Vagina (tissue), 2 donors: ENCODE results near the gene AURKA.

Experiments used
- POLR2A ChIP-seq, 2 donors: fragments of 450-650 bp; IDR thresholded peaks; one replicate each; pipeline ENCODE4 v1.6.1; 2017; ENCODE audit warnings: antibody characterized with exemption in 2 of 2, mild to moderate bottlenecking in 2 of 2, moderate library complexity in 2 of 2
- TF ChIP-seq, protein P1 (sequence below), 3 experiments: fragments of 450-650 bp in 2 of 3; fragments of 200-600 bp in 1 of 3; sonication (generic) in 1 of 3; IDR thresholded peaks; one replicate each; pipeline ENCODE4 v1.5.1; 2017 to 2019; ENCODE audit warnings: antibody characterized with exemption in 3 of 3, mild to moderate bottlenecking in 2 of 3, moderate library complexity in 2 of 3

DNA sequence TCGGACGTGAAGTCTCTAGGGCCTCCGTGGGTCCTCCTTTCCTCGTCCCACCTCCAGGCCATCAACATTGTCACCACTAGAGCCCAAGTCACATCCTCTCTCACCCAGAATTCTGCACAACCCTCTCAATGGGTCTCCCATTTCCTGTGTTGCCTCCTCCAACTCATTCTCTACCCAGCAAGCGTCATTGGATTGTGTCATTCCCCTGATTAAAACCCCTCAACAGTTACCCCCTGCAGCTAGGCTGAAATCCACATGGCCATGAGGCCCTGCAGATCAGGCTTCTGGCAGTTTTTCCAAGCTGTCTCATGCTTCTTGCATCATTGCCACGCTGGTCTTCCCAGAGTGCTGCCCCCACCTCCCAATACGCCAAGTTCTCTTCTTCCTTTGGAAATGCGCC is 46.1 kb downstream of the AURKA start:
- TF ChIP-seq, protein P1, sequence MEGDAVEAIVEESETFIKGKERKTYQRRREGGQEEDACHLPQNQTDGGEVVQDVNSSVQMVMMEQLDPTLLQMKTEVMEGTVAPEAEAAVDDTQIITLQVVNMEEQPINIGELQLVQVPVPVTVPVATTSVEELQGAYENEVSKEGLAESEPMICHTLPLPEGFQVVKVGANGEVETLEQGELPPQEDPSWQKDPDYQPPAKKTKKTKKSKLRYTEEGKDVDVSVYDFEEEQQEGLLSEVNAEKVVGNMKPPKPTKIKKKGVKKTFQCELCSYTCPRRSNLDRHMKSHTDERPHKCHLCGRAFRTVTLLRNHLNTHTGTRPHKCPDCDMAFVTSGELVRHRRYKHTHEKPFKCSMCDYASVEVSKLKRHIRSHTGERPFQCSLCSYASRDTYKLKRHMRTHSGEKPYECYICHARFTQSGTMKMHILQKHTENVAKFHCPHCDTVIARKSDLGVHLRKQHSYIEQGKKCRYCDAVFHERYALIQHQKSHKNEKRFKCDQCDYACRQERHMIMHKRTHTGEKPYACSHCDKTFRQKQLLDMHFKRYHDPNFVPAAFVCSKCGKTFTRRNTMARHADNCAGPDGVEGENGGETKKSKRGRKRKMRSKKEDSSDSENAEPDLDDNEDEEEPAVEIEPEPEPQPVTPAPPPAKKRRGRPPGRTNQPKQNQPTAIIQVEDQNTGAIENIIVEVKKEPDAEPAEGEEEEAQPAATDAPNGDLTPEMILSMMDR (IDR thresholded peaks at IDR 0.05): no peak
- TF ChIP-seq POLR2A (IDR thresholded peaks at IDR 0.05): no peak
